Transverse colon (tissue), 4 donors: ENCODE measurements around the gene KIAA0232. TPM values are rescaled to one million over a fixed set of nuclear protein-coding genes. Genes with fewer than 3 reads are reported as not detected.
A peak's percentile ranks its signal among the peaks of the same experiment; 100 is the strongest.

Source experiments
- DNase-seq: peaks from one replicate; pipeline ENCODE4 v3.0.0-alpha.2; 2019
- H3K27ac ChIP-seq, 4 donors: fragments of 200-600 bp; sonication (generic); 2 replicates each; pipeline ENCODE4 v1.5.1; 2016 to 2018; ENCODE audit warnings: inconsistent platforms in 4 of 4
- H3K27me3 ChIP-seq: fragments of 200-600 bp; sonication (generic); 2 replicates; pipeline ENCODE4 v1.5.1; 2017; ENCODE audit warnings: inconsistent platforms
- H3K36me3 ChIP-seq, 4 donors: fragments of 200-600 bp; sonication (generic); 2 replicates each; pipeline ENCODE4 v1.5.1; 2017 to 2019; ENCODE audit warnings: inconsistent platforms in 4 of 4
- H3K4me1 ChIP-seq, 4 donors: fragments of 200-600 bp; sonication (generic); 2 replicates each; pipeline ENCODE4 v1.5.1; 2017 to 2020; ENCODE audit warnings: inconsistent platforms in 4 of 4
- H3K4me3 ChIP-seq, 4 donors: fragments of 200-600 bp; sonication (generic); 1 replicate in 1 of 4; 2 replicates in 3 of 4; pipeline versions ENCODE4 v1.5.1 to v1.6.1; 2017 to 2019; ENCODE audit warnings: inconsistent platforms in 4 of 4
- H3K9me3 ChIP-seq, 2 donors: fragments of 200-600 bp; sonication (generic); 2 replicates each; pipeline ENCODE4 v1.5.1; 2017 to 2019; ENCODE audit warnings: inconsistent platforms in 2 of 2
- CTCF ChIP-seq, 5 experiments: fragments of 200-600 bp in 3 of 5; fragments of 450-650 bp in 2 of 5; sonication (generic) in 3 of 5; IDR thresholded peaks; 1 replicate in 2 of 5; 2 replicates in 3 of 5; pipeline ENCODE4 v1.5.1; 2016 to 2017; ENCODE audit warnings: antibody characterized with exemption in 5 of 5, inconsistent platforms in 3 of 5, mild to moderate bottlenecking in 2 of 5, moderate library complexity in 1 of 5
- EP300 ChIP-seq: sonication (generic); formaldehyde crosslinking; IDR thresholded peaks from one replicate; pipeline ENCODE4 v1.6.1; 2017; ENCODE audit warnings: antibody characterized with exemption, low read depth
- POLR2A ChIP-seq: fragments of 450-650 bp; IDR thresholded peaks from one replicate; pipeline ENCODE4 v1.6.1; 2016; ENCODE audit warnings: antibody characterized with exemption, mild to moderate bottlenecking, moderate library complexity
- POLR2AphosphoS5 ChIP-seq, 3 donors: sonication (generic); formaldehyde crosslinking; IDR thresholded peaks; one replicate each; pipeline ENCODE4 v1.6.1; 2016; ENCODE audit warnings: antibody characterized with exemption in 3 of 3
- WGBS, 2 donors: methylation state at CpG; one replicate each; pipeline ENCODE4 v1.1.5; 2018; ENCODE audit warnings: low coverage in 1 of 2; 5-methylcytosine and 5-hydroxymethylcytosine counted together
- in situ Hi-C, 4 donors: fragments of 200-750 bp; cut with MboI; loops; one replicate each; pipeline versions ENCODE4 v1.15.0 to v1.15.1; 2017; ENCODE audit warnings: low sequenced_read_pairs in 3 of 4, low pct_ligation_motif_present in 1 of 4, low pct_unique_long_range_greater_than_20kb in 1 of 4
- intact Hi-C: fragments of 100-400 bp; cut with DNase I; formaldehyde crosslinking; loops from one replicate; pipeline ENCODE4 v1.15.1; 2023; ENCODE audit warnings: low total_unique reads
- total RNA-seq, 4 donors: library from RNA; depleted of rRNA; stranded (reverse); fragments of >200 nt; gene quantifications; one replicate each; pipeline ENCODE4 v1.1.0, GENCODE V29; 2016

The KIAA0232 gene
- total RNA-seq, 4 donors from 2014 or later: 17.9 to 83.4 (median 43.0) TPM

GRCh38 chr4:6752486-6752829 lies 30.1 kb upstream of the KIAA0232 start:
- Histone ChIP-seq H3K9me3 (no peaks in the 10 kb centered on the region), H3K27me3 (no peaks in the 10 kb centered on the region), H3K4me1 (peaks cover 32 to 60% (median 49%) of the 10 kb centered on the region in 4 donors), H3K27ac (peak overlapping the region; percentile 82 to 89 (median 86)), H3K4me3 (no peak overlapping the region), H3K36me3 (no peaks in the 10 kb centered on the region)
- 74 to 80% methylated on average over 1 to 6 of the region's 6 CpGs for WGBS, 2 donors
- intact Hi-C loops (no loop called here), in situ Hi-C loops (no loop called here)
- DNase-seq: no peak
- TF ChIP-seq CTCF (IDR thresholded peaks at IDR 0.05) (no peak), POLR2AphosphoS5 (IDR thresholded peaks at IDR 0.05) (no peak), POLR2A (no peak), EP300 (no peak)

GRCh38 chr4:6753103-6753560 lies 29.4 kb upstream of the KIAA0232 start:
- H3K4me3 ChIP-seq: no peak overlapping the region
- in situ Hi-C loops (no loop called here), intact Hi-C loops (no loop called here)
- H3K4me1 ChIP-seq: peaks cover 28 to 53% (median 43%) of the 10 kb centered on the region in 4 donors
- 59 to 80% methylated on average over 1 to 18 of the region's 18 CpGs for WGBS, 2 donors
- no peaks in the 10 kb centered on the region for H3K36me3 ChIP-seq
- peak overlapping the region; percentile 82 to 89 (median 86) for H3K27ac ChIP-seq
- TF ChIP-seq POLR2AphosphoS5 (IDR thresholded peaks at IDR 0.05) (no peak), POLR2A (no peak), CTCF (IDR thresholded peaks at IDR 0.05) (no peak), EP300 (no peak)
- no peaks in the 10 kb centered on the region for H3K27me3 ChIP-seq
- peak; percentile 70 for DNase-seq
- no peaks in the 10 kb centered on the region for H3K9me3 ChIP-seq

- peaks cover 21 to 45% (median 35%) of the 10 kb centered on the region in 4 donors for H3K4me1 ChIP-seq
- intact Hi-C loops (no loop called here), in situ Hi-C loops (no loop called here)
- TF ChIP-seq POLR2AphosphoS5 (IDR thresholded peaks at IDR 0.05) (no peak), POLR2A (no peak), CTCF (IDR thresholded peaks at IDR 0.05) (no peak), EP300 (no peak)
- no peaks in the 10 kb centered on the region for H3K9me3 ChIP-seq
- no peak overlapping the region for H3K27ac ChIP-seq
- 87 to 93% methylated on average over 2 to 9 of the region's 9 CpGs for WGBS, 2 donors
- no peaks in the 10 kb centered on the region for H3K27me3 ChIP-seq
- H3K4me3 ChIP-seq: no peak overlapping the region
- no peaks in the 10 kb centered on the region for H3K36me3 ChIP-seq
- no peak for DNase-seq
These were observed 28.6 kb upstream of the KIAA0232 start for GRCh38 chr4:6753891-6754290.

GRCh38 chr4:6754481-6755087 lies 27.9 kb upstream of the KIAA0232 start:
- Histone ChIP-seq H3K4me3 (no peak overlapping the region), H3K9me3 (no peaks in the 10 kb centered on the region), H3K4me1 (peaks cover 18 to 40% (median 30%) of the 10 kb centered on the region in 4 donors), H3K27ac (no peak overlapping the region), H3K27me3 (no peaks in the 10 kb centered on the region), H3K36me3 (no peaks in the 10 kb centered on the region)
- DNase-seq: no peak
- in situ Hi-C loops (no loop called here), intact Hi-C loops (no loop called here)
- WGBS, 2 donors: 70 to 84% methylated on average over 2 to 3 of the region's 3 CpGs
- TF ChIP-seq POLR2AphosphoS5 (IDR thresholded peaks at IDR 0.05): no peak
- no peak for TF ChIP-seq POLR2A
- TF ChIP-seq EP300: no peak
